LNCAP (cell line): ENCODE results near the gene KDM4C.

ENCODE experiments used
- CTCF ChIP-seq: fragments of 450-650 bp; IDR thresholded peaks from 2 replicates; pipeline ENCODE4 v1.5.1; 2017; ENCODE audit warnings: mild to moderate bottlenecking

Gene KDM4C

GRCh38 chr9:7121664-7122063, 363.9 kb downstream of the KDM4C start:
- TF ChIP-seq CTCF: no peak

DNA sequence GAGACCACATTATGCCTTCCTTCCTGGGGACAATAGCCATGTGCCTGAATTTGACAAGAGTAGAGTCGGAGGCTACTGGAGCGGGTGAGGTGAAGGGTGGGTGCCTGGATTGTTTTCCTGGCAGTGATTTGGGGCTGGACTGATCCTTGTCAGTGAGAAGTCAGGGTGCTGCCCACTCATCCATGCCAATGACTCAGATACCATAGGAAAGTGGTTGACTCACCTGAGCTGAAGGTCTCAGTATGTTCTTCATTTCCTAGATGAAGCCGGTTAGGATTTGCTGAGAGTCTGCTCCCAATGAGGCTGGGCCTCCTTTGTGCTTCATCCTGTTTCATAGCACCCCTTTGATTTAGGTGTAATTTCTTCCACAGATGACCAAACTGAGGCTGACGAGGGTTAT, 366.0 kb downstream of the KDM4C start:
- no peak for TF ChIP-seq CTCF

- TF ChIP-seq CTCF: no peak
These were observed 367.5 kb downstream of the KDM4C start for GRCh38 chr9:7125231-7125630.

DNA sequence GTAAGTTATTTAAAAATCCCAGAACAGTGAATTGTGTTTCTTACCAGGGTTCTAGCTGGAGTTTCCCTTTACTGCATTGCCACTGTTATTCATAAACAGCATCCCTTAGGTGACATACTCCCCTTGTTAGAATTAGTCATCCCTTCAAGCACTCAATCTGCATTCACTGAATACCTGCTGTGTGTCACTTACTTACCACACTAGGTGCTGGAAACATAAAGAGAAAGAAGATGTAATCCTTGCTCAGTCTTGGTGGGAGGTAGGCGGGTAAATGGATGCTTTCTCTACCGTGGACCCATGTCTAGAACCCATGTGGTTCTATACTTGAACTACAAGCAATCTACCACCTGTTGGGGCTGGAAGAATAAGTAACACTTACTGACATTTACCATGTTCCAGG, 371.6 kb downstream of the KDM4C start:
- TF ChIP-seq CTCF: no peak

GRCh38 chr9:7130266-7130820, 372.6 kb downstream of the KDM4C start:
- no peak for TF ChIP-seq CTCF

DNA sequence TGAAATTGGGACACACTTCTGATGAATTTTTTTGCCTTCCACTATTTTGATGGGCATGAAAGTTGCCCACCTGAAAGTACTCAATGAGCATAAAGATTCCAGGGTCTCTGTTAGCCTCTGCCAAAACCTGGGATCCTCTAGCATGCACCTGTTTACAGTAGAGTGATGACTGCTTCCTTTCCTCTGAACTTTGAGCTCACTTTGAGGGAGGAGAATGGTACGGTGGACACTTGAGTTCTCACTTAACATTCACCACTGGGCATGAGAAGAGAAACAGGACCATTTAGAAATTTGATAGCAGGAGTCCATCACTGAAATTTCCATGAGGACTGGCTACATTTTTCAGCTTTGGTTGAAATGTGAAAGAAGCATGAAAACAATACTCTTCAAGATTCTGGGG, 374.8 kb downstream of the KDM4C start:
- TF ChIP-seq CTCF: no peak

- TF ChIP-seq CTCF: no peak
These were observed 378.0 kb downstream of the KDM4C start for GRCh38 chr9:7135735-7136134.

GRCh38 chr9:7137040-7137439, 379.3 kb downstream of the KDM4C start:
- TF ChIP-seq CTCF: no peak
